Neural progenitor cell (in vitro differentiated cells): ENCODE results near the gene TBC1D1. TPM values are rescaled to one million over a fixed set of nuclear protein-coding genes. Genes with fewer than 3 reads are reported as not detected.

Source experiments
- DNase-seq: peaks from one replicate; pipeline ENCODE4 v3.0.0-alpha.2; 2016; ENCODE audit warnings: low spot score
- H2AFZ ChIP-seq: fragments of 200-600 bp; sonication (generic); replicated peaks from 2 replicates; pipeline ENCODE4 v1.6.1; 2016; ENCODE audit warnings: antibody characterized with exemption
- H3F3A ChIP-seq: fragments of 200-600 bp; sonication (generic); 2 replicates; pipeline ENCODE4 v1.6.1; 2016; ENCODE audit warnings: antibody characterized with exemption, low read depth
- H3K27ac ChIP-seq: fragments of 200-600 bp; sonication (generic); 2 replicates; pipeline ENCODE4 v1.5.1; 2016; ENCODE audit warnings: mild to moderate bottlenecking
- H3K27me3 ChIP-seq: fragments of 200-600 bp; sonication (generic); 2 replicates; pipeline ENCODE4 v1.6.1; 2016; ENCODE audit warnings: mild to moderate bottlenecking, moderate library complexity
- H3K36me3 ChIP-seq: fragments of 200-600 bp; sonication (generic); 2 replicates; pipeline ENCODE4 v1.5.1; 2016
- H3K4me1 ChIP-seq: fragments of 200-600 bp; sonication (generic); 2 replicates; pipeline ENCODE4 v1.6.1; 2016; ENCODE audit warnings: mixed run types
- H3K4me2 ChIP-seq: fragments of 200-600 bp; sonication (generic); 2 replicates; pipeline ENCODE4 v1.6.1; 2016
- H3K4me3 ChIP-seq: fragments of 200-600 bp; sonication (generic); 2 replicates; pipeline ENCODE4 v1.5.1; 2016
- H3K79me2 ChIP-seq: fragments of 200-600 bp; sonication (generic); 2 replicates; pipeline ENCODE4 v1.6.1; 2016; ENCODE audit warnings: low read depth
- H3K9ac ChIP-seq: fragments of 200-600 bp; sonication (generic); 2 replicates; pipeline ENCODE4 v1.6.1; 2016
- H3K9me3 ChIP-seq: fragments of 200-600 bp; sonication (generic); 2 replicates; pipeline ENCODE4 v1.5.1; 2016; ENCODE audit warnings: low read depth
- H4K20me1 ChIP-seq: fragments of 200-600 bp; sonication (generic); 2 replicates; pipeline ENCODE4 v1.6.1; 2016; ENCODE audit warnings: low read depth
- H3K27ac Mint-ChIP-seq: 3 replicates; pipeline ENCODE4 v1.8.0; 2021; ENCODE audit warnings: mixed read lengths
- H3K27me3 Mint-ChIP-seq: 2 replicates; pipeline ENCODE4 v1.8.0; 2022; ENCODE audit warnings: low read depth, mild to moderate bottlenecking, inconsistent platforms, moderate library complexity, mixed read lengths; ENCODE audit not compliant: insufficient read depth
- H3K36me3 Mint-ChIP-seq: 3 replicates; pipeline ENCODE4 v1.8.0; 2021; ENCODE audit warnings: mixed read lengths
- H3K4me1 Mint-ChIP-seq: 3 replicates; pipeline ENCODE4 v1.8.0; 2021; ENCODE audit warnings: mixed read lengths
- H3K4me3 Mint-ChIP-seq: 3 replicates; pipeline ENCODE4 v1.8.0; 2021; ENCODE audit warnings: mild to moderate bottlenecking, moderate library complexity, mixed read lengths
- H3K9me3 Mint-ChIP-seq: 3 replicates; pipeline ENCODE4 v1.8.0; 2020; ENCODE audit warnings: mixed read lengths
- CTCF ChIP-seq: fragments of 200-600 bp; sonication (generic); IDR thresholded peaks from 2 replicates; pipeline ENCODE4 v1.5.1; 2017; ENCODE audit warnings: antibody characterized with exemption, mild to moderate bottlenecking
- EZH2 ChIP-seq: fragments of 200-600 bp; sonication (generic); IDR thresholded peaks from 2 replicates; pipeline ENCODE4 v1.6.1; 2017; ENCODE audit warnings: antibody characterized with exemption, mild to moderate bottlenecking, moderate library complexity
- EZH2phosphoT487 ChIP-seq: fragments of 200-600 bp; sonication (generic); IDR thresholded peaks from 2 replicates; pipeline ENCODE4 v1.6.1; 2017; ENCODE audit warnings: antibody characterized with exemption
- total RNA-seq: library from RNA; depleted of rRNA; stranded (reverse); fragments of >200 nt; gene quantifications from 2 replicates; pipeline ENCODE4 v1.2.3, GENCODE V29; 2015; ENCODE audit warnings: low replicate concordance

The TBC1D1 gene
- total RNA-seq, 1 donor from 2014 or later = 208 TPM

- peaks cover 2% of the 10 kb centered on the region for H3K9me3 Mint-ChIP-seq
- peaks cover 10% of the 10 kb centered on the region for H3K27me3 Mint-ChIP-seq
- peaks cover 51% of the 10 kb centered on the region for H3K4me1 Mint-ChIP-seq
- no peak for DNase-seq
- H3K4me3 Mint-ChIP-seq = peak overlapping the region; percentile 65
- Histone ChIP-seq H4K20me1 (no peaks in the 10 kb centered on the region), H3K9ac (no peak overlapping the region), H2AFZ (no peak overlapping the region), H3K9me3 (no peaks in the 10 kb centered on the region), H3K4me1 (no peaks in the 10 kb centered on the region), H3F3A (no peaks in the 10 kb centered on the region), H3K27ac (no peak overlapping the region), H3K4me3 (no peak overlapping the region), H3K4me2 (no peak overlapping the region), H3K27me3 (no peaks in the 10 kb centered on the region), H3K36me3 (no peaks in the 10 kb centered on the region), H3K79me2 (no peaks in the 10 kb centered on the region)
- peak overlapping the region; percentile 97 for H3K27ac Mint-ChIP-seq
- H3K36me3 Mint-ChIP-seq = peaks cover 25% of the 10 kb centered on the region
- no peak for TF ChIP-seq EZH2phosphoT487
- no peak for TF ChIP-seq EZH2
- no peak for TF ChIP-seq CTCF
Measured at GRCh38 chr4:38080061-38080974, 189.4 kb downstream of the TBC1D1 start.

DNA sequence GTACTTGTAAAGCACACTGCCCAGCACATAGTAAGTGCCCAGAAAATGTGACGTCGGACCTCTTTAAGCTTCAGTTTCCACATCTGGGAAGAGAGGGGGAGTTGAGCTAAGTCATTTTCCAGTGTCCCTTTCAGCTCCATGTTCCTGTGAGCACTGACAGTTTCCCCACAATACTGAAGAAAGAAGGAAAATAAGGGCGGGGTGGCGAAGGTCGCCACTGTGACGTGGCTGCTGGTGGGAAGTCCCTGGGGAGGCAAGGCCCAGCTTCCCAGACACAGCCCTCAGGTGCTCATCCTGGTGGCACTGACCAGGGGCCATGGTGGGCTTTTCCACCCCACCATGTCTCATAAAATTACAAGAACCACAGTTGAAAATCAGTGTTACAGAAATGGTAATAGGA lies 191.1 kb downstream of the TBC1D1 start:
- peaks cover 11% of the 10 kb centered on the region for H3K27me3 Mint-ChIP-seq
- Histone ChIP-seq H3K4me2 (no peak overlapping the region), H4K20me1 (no peaks in the 10 kb centered on the region), H3K9ac (no peak overlapping the region), H3K27me3 (no peaks in the 10 kb centered on the region), H3K79me2 (no peaks in the 10 kb centered on the region), H3K27ac (no peak overlapping the region), H3K4me3 (no peak overlapping the region), H3K9me3 (no peaks in the 10 kb centered on the region), H3K36me3 (no peaks in the 10 kb centered on the region), H2AFZ (no peak overlapping the region), H3K4me1 (peaks cover 12% of the 10 kb centered on the region), H3F3A (no peaks in the 10 kb centered on the region)
- TF ChIP-seq EZH2phosphoT487 = no peak
- no peak for TF ChIP-seq EZH2
- TF ChIP-seq CTCF = no peak
- no peak overlapping the region for H3K4me3 Mint-ChIP-seq
- H3K9me3 Mint-ChIP-seq = peaks cover 2% of the 10 kb centered on the region
- H3K4me1 Mint-ChIP-seq = peaks cover 62% of the 10 kb centered on the region
- peaks cover 18% of the 10 kb centered on the region for H3K36me3 Mint-ChIP-seq
- DNase-seq = no peak
- H3K27ac Mint-ChIP-seq = peak overlapping the region; percentile 35

DNA sequence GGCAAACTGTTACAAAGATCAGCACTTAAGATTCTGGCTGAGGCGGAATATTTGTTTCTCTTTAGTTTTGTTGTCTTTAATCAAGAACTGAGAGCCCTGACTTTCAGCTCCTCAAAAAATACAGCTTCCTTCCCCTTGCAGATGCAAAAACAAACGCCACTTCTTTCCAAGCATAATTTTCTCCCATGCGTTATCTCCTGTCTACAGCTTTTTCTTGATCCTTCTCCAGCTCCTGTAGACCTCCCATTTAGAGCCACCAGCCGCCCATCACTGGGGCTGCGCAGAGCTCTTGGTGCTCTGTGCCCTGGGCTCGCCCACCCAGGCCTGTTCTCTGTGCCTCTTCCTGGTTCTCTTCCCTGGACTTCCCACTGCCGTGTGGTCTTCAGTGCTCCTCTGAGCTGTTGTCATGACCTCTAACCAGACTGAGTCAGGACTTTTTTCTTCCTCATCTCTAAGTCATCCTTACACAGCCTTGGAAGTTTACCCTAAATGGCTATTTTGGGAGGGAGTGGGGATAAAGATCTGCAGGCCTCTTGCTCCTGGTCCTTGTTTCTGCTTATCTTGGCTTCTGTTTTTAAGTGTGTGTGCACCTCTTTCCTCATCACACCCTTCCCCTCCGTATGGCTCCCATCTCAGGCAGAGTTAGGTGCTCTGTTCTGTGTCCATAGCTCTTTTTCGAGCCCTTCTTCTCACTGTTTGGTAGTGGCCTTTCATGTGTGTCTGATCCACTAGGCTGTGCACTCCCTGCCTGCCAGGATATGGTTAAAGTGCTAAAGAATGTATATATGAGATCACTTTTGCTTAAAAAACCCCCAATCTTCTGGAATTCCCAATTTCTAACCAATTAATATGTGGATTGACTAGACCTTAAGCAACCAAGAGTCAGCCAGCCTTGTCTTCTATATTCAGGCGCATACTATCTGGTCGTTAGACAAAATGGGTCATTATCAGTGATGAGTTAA lies 191.8 kb downstream of the TBC1D1 start:
- Mint-ChIP-seq H3K4me3 (no peak overlapping the region), H3K27me3 (peaks cover 11% of the 10 kb centered on the region), H3K36me3 (peaks cover 20% of the 10 kb centered on the region), H3K4me1 (peaks cover 63% of the 10 kb centered on the region), H3K27ac (peak overlapping the region; percentile 46), H3K9me3 (peaks cover 2% of the 10 kb centered on the region)
- Histone ChIP-seq H3K4me3 (no peak overlapping the region), H3K79me2 (no peaks in the 10 kb centered on the region), H3K4me2 (no peak overlapping the region), H3K27ac (no peak overlapping the region), H3K27me3 (no peaks in the 10 kb centered on the region), H3K36me3 (no peaks in the 10 kb centered on the region), H3K9ac (no peak overlapping the region), H2AFZ (no peak overlapping the region), H3K4me1 (peaks cover 12% of the 10 kb centered on the region), H3K9me3 (no peaks in the 10 kb centered on the region), H4K20me1 (no peaks in the 10 kb centered on the region), H3F3A (no peaks in the 10 kb centered on the region)
- no peak for DNase-seq
- TF ChIP-seq EZH2phosphoT487 (no peak), EZH2 (no peak), CTCF (no peak)
